NCI-H1694 (cell line): ENCODE data around the gene OR11H7.
"Not testable (repeated sequence)": the region's sequence is repeated elsewhere in the genome, so short reads cannot be mapped to it uniquely, and the experiment has no call there.

Experiments used
- DNase-seq: peaks from one replicate; lab custom pipeline; 2025; lab: John Stamatoyannopoulos, UW

The OR11H7 gene

GRCh38 chr14:20278414-20278813, 49.6 kb downstream of the OR11H7 start:
- no peak for DNase-seq

- DNase-seq: not testable (repeated sequence)
Measured at GRCh38 chr14:20280265-20280664, 51.5 kb downstream of the OR11H7 start.
